ENCODE measurements around the gene EVC. TPM values are rescaled to one million over a fixed set of nuclear protein-coding genes. Genes with fewer than 3 reads are reported as not detected.

Gene EVC
- total and polyA plus RNA-seq, 2 of the 8 experiments (the other 6 are each of a cell fraction or from before 2014, with no cell fraction given) = 2.6 to 9.8 TPM

DNA sequence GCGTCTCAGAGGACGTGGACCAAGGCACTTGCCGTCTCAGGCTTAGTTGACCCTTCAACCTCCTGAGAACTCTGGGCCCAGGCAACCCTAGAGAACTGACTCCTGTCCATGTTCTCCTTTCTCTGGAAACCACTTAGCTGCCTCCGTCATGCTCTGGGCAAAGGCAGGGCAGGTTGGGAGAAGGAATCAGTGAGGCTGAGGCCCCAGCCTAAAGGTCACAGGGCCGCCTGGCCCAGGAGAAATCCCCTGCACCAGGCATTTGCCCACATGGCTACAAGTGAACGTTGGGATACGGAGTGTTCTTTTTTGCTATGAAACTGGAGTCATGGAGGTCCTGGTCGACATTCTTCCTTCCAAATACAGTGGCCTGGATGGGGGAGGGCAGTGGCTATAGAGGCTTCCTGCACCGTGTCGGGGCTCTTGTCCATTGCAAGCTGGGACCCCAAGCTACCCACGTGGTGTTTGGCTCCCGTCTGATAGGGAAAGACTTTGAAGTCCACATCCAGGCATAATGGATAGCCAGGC is 105.9 kb downstream of the EVC start (continued):
- TF ChIP-seq, protein P1, sequence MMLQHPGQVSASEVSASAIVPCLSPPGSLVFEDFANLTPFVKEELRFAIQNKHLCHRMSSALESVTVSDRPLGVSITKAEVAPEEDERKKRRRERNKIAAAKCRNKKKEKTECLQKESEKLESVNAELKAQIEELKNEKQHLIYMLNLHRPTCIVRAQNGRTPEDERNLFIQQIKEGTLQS (IDR thresholded peaks at IDR 0.05; ENCODE audit: insufficient read depth, low read depth, low read length) = no peak
- TF ChIP-seq SUZ12 (IDR thresholded peaks at IDR 0.05; ENCODE audit: low read length) (no peak), POU5F1 (IDR thresholded peaks at IDR 0.05; ENCODE audit: low read depth, low read length) (no peak), CREB1 (IDR thresholded peaks at IDR 0.05) (no peak), RNF2 (IDR thresholded peaks at IDR 0.05; ENCODE audit: borderline replicate concordance, low read depth, low read length, missing control alignments, poor library complexity, severe bottlenecking) (no peak)

Data from H1 (cell line).